Inferior parietal cortex (tissue), 1 donor: ENCODE results near the gene SORCS2.

Experiments
- DNase-seq: peaks from one replicate; pipeline ENCODE4 v3.0.0-alpha.2; 2016; ENCODE audit errors: extremely low spot score

SORCS2 gene

GRCh38 chr4:7742807-7743280 lies 550.5 kb downstream of the SORCS2 start:
- DNase-seq = no peak

GRCh38 chr4:7744142-7744804 lies 551.9 kb downstream of the SORCS2 start:
- no peak for DNase-seq

GRCh38 chr4:7745301-7745885 lies 553.1 kb downstream of the SORCS2 start:
- DNase-seq = no peak

- no peak for DNase-seq
These were observed 554.2 kb downstream of the SORCS2 start for GRCh38 chr4:7746351-7747061.

- DNase-seq = no peak
These were observed 554.7 kb downstream of the SORCS2 start for GRCh38 chr4:7747062-7747385.

GRCh38 chr4:7747566-7747965 lies 555.2 kb downstream of the SORCS2 start:
- DNase-seq = no peak

- no peak for DNase-seq
These were observed 558.2 kb downstream of the SORCS2 start for GRCh38 chr4:7750523-7750922.

- no peak for DNase-seq
These were observed 558.6 kb downstream of the SORCS2 start for GRCh38 chr4:7750972-7751371.

- no peak for DNase-seq
These were observed 560.3 kb downstream of the SORCS2 start for GRCh38 chr4:7752649-7753048.

GRCh38 chr4:7753271-7753670 lies 560.9 kb downstream of the SORCS2 start:
- no peak for DNase-seq

- DNase-seq = no peak
These were observed 561.7 kb downstream of the SORCS2 start for GRCh38 chr4:7753931-7754465.

- no peak for DNase-seq
These were observed 562.4 kb downstream of the SORCS2 start for GRCh38 chr4:7754565-7755262.

GRCh38 chr4:7755561-7755960 lies 563.2 kb downstream of the SORCS2 start:
- no peak for DNase-seq

GRCh38 chr4:7756071-7756470 lies 563.7 kb downstream of the SORCS2 start:
- no peak for DNase-seq

- DNase-seq = no peak
These were observed 564.4 kb downstream of the SORCS2 start for GRCh38 chr4:7756561-7757355.

- DNase-seq = no peak
These were observed 565.4 kb downstream of the SORCS2 start for GRCh38 chr4:7757501-7758471.

GRCh38 chr4:7758476-7758875 lies 566.1 kb downstream of the SORCS2 start:
- DNase-seq = no peak

- DNase-seq = no peak
These were observed 566.9 kb downstream of the SORCS2 start for GRCh38 chr4:7759216-7759615.

GRCh38 chr4:7759635-7760034 lies 567.3 kb downstream of the SORCS2 start:
- DNase-seq = no peak

- DNase-seq = no peak
These were observed 567.9 kb downstream of the SORCS2 start for GRCh38 chr4:7760228-7760627.
